Ovary (tissue), 3 donors: ENCODE data around the gene RACGAP1.

Source experiments
- CTCF ChIP-seq, 3 donors: fragments of 450-650 bp in 2 of 3; fragments of 200-600 bp in 1 of 3; IDR thresholded peaks; one replicate each; pipeline versions ENCODE4 v1.5.1 to v1.8.0; 2016 to 2022; ENCODE audit warnings: antibody characterized with exemption in 3 of 3, mild to moderate bottlenecking in 1 of 3
- EP300 ChIP-seq: sonication (generic); formaldehyde crosslinking; IDR thresholded peaks from one replicate; pipeline ENCODE4 v1.6.1; 2017; ENCODE audit warnings: antibody characterized with exemption
- POLR2A ChIP-seq: fragments of 450-650 bp; IDR thresholded peaks from one replicate; pipeline ENCODE4 v1.6.1; 2017; ENCODE audit warnings: antibody characterized with exemption, mild to moderate bottlenecking, moderate library complexity
- donor health status: DM: no; HTN: no; CAD: no.

- TF ChIP-seq POLR2A (no peak), CTCF (IDR thresholded peaks at IDR 0.05) (no peak), EP300 (no peak)
Observed at GRCh38 chr12:49948866-49949845, 76.1 kb downstream of the RACGAP1 start.
